Stimulated activated CD4-positive, alpha-beta T cell treated with anti-CD3 and anti-CD28 coated beads, Interleukin-15, amount 100 ng/mL, for 24 hours (primary cell): ENCODE data around the gene ERAL1.

Experiments used
- DNase-seq: peaks from one replicate; pipeline ENCODE4 v3.0.0-alpha.2; 2020

The ERAL1 gene

DNA sequence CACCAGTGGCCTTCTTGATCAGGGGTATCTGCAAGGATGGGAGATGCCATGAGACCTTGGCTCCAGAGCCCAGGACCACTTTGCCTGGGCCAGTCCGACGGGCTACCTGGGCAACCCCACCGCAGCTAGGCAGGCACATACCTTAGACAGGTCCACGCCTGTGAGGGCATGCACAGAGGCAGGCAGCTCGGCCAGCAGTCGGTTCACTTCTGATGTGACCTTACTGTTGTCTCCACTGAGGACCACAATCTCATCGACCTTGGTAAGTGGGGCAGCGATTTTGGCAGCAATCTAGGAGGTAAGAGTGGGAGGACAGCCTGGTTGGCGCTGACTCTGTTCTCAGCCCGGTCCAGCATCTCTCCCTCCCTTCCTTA, 25.7 kb downstream of the ERAL1 start:
- DNase-seq, result no peak

- DNase-seq, result no peak
Measured at GRCh38 chr17:28881533-28882056, 26.8 kb downstream of the ERAL1 start.

- DNase-seq, result no peak
Measured at GRCh38 chr17:28882154-28882895, 27.5 kb downstream of the ERAL1 start.

DNA sequence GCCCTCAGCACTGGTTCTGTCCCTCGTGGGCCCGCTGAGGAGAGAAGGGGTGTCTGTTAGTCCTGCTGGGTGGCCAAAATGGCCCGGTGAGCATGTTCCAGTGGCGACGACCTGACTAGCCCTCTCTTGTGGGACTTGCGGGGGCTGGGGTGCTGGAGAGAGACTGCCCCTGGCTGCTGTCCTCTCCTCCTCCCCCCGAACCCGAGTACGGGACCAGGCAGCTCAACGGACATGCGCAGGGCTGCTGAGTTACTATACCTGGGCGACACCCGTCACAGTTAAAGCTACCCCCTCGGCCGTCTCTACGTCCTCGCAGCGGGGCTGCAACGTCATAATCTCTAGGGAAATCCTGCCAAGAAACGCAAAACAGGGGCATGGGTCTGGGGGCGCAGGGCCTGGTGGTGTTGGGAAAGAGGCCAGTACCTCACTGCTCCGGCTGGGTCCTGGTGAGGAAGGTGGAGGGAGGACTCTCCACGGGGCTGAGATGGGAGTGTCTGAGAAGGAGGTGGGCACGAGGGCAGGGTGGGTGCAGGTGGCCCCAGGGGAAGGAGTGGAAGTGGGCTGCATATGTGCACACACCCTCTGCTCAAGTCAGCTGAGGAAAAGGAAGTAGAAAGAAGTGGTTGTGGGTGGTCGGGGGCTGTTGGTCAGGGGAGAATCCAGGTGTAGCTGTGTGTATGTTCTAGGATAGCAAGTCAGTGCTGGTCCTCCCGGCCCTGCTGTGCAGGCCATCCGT, 29.3 kb downstream of the ERAL1 start:
- no peak for DNase-seq

DNA sequence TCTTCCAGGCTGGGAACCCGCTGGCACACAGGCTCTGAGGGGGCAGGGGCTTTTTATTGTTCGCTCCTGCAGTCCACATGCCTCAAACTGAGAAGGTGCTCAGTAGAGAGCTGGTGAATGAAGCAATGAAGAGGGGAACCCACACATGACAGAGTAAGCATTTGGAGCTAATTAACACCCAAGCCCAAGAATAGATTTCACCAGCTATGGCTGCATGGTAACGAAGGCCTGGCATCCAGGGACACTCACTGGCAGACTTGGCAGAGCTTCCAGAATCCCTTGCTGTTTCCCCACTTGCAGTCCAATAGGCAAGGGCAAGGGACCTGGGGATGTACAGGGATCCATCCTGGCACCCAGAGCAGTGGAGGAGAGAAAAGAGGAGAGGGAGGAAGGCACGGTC, 30.5 kb downstream of the ERAL1 start:
- DNase-seq, result no peak

- no peak for DNase-seq
Measured at GRCh38 chr17:28885951-28886350, 31.1 kb downstream of the ERAL1 start.

DNA sequence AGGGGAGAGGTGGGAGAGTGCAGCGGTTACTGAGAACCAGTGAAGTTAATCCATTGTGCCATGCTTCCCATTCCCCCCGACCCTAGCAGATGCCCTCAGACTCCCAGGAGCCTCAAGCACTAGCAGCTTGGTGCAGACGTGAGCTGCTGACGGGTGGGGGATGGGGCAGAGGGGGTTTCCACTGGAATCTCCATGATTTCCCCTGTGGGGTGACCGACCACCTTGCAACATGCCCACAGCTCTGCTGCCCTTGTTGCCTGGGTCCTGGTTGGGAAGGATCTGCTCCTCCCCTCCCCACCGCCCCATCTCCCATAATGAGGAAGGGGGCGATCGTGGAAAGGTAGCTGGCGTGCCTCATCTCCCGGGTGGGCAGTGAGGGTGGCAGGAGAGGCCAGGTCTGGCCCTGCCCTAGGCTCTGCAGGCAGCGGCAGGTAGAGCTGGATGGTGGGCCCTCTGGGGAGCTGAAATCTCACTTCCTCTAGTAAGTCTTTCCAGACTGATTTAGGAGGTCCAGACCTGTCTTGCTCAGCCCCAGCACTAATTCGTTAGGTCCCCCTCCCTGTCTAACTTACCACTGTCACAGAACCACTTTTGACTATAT, 33.2 kb downstream of the ERAL1 start:
- no peak for DNase-seq

DNA sequence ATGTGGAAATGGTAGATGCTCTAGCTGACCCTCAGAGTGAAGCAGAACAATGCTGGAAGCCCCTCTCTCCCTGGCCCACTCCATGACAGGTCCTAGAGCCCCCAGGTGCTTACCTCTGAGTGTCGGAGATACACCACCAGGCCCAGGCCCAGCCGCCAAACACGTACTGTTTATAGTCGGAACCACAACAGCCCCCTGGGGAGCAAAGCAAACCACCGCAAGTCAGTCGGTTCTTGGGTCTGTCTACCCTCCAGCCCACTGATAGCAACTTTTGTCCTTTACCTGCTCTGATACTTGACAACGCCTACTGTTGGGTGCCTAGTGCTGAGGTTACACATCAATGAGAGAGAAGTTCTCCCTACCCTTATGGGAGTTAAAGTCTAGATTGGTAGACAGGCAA, 34.0 kb downstream of the ERAL1 start:
- no peak for DNase-seq

DNA sequence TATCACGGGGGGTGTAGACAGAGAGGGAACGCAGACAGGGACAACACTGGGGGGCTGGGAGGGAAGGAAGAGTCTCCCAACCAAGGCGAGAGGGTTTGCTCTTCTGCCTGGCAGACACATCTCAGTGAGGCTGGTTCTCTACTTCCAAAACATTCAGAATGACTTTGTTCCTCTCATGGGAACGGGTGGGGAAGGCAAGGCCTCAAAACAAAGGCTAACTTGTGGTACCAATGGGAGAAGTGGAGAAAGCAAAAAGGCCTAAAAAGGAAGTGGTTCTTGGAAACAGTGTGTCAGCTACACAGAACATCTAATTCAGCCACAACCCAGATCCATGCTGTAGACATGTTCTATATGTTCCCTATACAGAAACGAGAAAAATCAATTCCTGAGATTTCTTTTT, 35.2 kb downstream of the ERAL1 start:
- DNase-seq, result no peak

DNA sequence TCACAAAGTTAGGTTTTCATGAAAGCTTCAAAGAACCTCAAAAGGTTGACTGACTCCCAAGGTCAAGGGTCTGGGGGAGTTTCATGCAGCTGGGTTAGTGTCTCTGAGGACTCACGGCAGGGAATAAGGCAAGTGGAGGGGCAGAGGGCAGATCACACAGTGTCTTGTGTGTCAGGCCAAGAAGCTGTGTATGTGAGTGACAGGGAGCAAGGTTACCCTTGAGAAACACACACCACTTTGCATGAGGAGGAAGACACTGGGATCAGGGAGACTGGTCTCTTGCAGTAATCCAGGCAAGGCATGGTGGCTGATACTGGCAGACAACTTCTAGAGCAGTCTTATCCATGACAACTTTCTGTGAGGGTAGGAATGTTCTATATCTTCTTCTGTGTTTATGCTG, 36.4 kb downstream of the ERAL1 start:
- no peak for DNase-seq

DNA sequence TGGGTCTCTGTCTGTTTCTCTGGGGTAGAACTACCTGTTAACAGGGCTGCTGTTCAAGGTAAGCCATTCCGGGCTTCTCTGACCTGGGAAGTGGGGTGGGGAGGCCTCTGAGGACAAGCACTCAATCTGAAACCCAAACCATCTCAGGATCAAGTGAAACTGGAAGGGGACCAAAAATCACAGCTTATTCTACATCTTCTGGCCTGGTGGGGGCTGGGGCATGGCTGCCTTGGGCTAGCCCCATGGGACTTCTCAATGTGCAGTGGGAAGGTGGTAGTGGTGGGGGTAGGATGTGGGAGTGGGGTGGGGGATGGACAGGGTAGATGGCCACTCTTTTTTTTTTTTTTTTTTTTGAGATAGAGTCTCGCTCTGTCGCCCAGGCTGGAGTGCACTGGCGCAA, 37.2 kb downstream of the ERAL1 start:
- DNase-seq, result no peak

DNA sequence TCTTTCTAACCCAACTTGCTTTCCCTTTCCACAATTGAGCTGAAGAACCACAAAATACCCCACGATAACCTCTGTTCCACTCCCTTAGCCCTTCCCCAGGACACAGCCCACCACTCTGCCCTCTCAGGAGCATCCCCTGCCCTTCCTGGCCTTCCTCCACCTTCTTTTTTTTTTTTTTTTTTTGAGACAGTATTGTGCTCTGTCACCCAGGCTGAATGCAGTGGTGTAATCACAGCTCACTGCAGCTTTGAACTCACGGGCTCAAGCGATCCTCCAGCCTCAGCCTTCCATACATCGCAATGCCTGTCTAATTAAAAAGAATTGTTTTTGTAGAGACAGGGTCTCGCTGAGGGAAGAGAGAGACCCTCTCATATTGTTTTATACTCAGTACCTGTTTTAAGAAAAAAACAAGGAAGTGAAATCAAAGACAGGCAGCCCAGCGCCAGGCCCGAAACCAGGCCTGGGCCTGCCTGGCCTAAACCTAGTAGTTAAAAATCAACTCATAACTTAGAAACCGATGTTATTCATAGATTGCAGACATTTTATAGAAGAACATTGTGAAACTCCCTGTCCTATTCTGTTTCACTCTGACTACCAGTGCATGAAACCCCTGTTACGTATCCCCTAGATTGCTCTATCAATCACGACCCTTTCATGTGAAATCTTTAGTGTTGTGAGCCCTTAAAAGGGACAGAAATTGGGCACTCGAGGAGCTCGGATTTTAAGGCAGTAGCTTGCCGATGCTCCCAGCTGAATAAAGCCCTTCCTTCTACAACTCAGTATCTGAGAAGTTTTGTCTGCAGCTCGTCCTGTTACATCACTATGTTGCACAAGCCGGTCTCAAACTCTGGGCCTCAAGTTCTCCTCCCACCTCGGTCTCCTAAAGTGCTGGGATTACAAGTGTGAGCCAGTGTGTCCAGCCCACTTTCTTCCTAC, 38.7 kb downstream of the ERAL1 start:
- peak; percentile 51 for DNase-seq

DNA sequence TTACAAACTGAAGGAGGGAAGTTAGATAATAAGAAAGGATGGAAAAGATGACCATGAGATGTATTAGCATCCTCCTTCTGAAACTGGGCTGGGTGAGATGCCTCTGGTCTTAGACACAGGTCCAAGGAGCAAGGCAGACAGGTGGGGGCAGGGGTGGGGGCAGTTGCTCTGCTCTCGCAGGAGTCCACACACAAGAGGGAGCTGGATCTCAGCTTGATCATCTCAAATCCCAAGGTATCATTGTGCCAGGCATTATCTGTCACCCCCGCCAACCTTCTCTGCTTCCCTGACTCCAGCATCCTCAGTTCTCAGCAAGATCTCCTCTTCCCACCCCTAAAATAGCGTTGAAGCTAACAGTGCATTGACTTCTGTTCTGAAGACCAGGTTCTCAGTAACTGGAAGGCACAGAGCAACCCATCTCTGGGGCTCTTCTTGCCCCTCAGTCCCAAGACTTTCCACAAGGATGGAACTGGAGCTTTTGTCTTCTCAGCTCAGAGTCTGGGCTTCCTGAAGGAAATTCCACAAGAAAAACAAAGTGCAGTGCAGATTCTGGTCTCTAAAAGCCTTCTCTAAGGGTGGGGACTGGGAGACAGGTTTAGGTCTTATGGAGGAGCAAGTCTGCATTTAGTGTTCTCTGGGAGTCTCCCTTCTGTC, 41.1 kb downstream of the ERAL1 start:
- no peak for DNase-seq

DNA sequence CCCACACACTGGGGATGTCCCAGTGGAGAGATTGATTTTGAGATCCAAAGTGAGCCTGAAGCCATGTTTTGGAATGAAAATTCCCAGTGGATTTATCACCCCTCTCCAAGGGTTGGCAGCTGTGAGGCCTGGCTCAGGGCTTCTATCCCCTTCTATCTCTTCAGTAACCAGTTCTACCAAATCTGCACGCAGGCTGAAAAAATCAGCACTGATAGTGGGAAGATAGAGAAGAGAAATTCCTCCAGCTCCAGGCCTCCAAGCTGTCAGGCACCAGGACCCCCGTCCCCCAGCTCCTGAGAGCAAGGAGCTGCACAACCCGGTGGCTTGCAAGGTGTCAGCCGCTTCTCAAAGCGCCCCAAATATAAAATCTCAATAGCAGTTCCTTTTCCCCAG, 41.7 kb downstream of the ERAL1 start:
- DNase-seq, result no peak

DNA sequence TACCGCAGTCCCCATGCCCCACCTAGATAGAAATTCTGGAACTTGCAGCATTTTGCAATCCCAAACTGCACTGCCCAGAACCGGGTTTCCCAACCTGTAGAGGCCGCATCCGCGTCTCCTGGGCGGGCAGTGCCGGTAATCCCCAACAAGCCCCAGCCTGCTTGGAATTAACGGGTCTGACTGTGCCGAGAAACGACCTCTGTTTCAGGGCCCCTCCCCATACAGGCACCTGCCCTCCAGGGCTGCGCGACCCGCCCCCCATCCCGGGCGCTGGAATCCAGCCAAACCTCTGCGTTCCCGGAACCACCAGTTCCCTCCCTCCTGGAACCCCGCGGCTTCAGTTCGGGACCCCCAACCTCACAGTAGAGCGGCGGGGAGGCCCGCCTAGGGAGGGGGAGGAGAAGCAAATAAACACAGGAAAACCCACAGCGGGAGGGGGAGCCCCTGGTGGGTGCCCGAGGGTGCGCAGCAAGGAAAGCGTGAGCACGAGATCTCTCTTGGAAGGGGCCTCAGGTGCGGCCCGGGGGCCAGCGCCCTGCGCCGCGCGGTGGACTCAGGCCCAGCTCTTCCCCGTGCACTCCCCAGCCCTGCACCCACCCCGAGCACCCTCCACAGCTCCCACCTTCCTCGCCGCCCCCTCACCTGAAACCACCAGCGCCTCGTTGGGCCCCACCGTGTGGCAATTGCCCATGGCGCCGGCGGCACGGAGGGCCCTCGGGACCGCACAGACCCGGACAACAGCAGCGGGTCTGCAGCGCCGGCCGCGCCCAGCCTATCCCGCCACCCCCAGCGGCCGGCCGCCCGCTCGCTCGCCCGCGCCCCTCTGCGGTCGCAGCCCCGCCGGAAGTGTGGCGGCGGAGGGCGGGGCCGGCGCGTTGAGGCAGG, 42.3 kb downstream of the ERAL1 start, which contains the start of gene FLOT2:
Gene FLOT2 (minus strand): TSS at position 850 of the 885 bp plus-strand sequence. CDS start 159 bp downstream, at position 691.
- DNase-seq, result peak; percentile 77

DNA sequence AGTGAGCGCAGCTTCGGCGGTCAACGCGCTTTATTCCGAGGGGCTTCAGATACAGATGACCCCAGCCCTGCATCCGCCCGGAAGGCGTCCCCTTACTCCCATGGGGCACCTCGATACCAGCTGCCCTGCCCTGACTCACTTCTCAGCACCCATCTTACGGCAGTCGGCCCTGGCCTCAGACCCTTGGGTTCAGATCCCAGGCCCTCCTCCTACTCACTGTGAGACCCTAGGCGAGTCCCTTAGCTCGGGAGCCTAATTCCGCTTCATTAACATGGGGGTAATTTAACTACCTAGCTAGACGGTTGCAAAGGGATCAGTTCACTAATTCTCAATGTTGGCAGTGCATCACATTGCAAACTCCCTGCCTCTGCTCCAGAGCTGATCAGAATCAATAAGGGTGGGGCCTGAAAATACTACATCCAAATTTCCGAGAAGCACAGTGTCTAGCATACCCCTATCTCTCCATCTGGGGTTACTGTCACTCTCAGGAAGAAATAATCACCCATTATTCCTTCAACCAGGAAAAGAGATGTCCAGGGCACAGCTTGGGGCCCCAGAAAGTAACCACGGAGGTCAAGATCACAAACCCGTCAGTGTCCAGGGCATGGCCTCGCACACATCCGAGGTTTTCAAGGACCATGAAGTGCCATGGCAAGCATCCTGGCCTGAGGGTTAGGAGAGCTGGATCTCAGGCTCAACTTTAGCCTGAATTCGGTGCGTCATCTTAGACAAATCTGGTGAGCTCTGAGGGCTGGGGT, 43.1 kb downstream of the ERAL1 start:
- DNase-seq, result no peak

DNA sequence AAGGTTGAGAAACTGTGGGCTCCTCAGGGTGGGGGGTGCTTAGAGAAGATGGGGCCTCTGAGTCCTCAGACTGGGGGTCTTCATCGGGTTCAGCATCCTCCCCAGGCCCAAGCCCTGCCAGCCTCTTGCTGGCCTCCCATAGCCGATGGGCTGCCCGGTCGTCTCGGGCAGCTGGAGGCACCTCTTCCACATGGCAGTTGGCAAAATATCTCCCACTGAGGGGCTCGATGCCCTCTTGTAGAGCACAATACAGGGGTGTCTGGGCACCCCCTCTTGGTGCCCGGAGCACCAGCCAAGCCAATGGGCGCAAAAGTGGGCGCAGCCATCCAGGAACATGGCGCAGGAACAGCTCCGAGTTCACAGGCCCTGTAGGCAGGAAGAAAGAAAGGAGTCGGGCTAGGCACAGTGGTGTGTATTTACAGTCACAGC, 43.7 kb downstream of the ERAL1 start:
- DNase-seq, result no peak

- no peak for DNase-seq
Measured at GRCh38 chr17:28899212-28899815, 44.5 kb downstream of the ERAL1 start.

GRCh38 chr17:28900986-28901726, 46.3 kb downstream of the ERAL1 start:
- DNase-seq, result no peak
